ENCODE results near the gene PDXP.

PDXP gene

GRCh38 chr22:37658133-37659065 lies at the start of gene PDXP:
PDXP (plus strand) TSS chr22:37658723; CDS start chr22:37658783, 60 bp downstream.
- no peak for TF ChIP-seq CTCF (IDR thresholded peaks at IDR 0.05)
- no peak for TF ChIP-seq ZFX (IDR thresholded peaks at IDR 0.05; ENCODE audit: borderline replicate concordance)
- peak within 1 kb of the TSS; percentile 74 for H3K27ac ChIP-seq

- TF ChIP-seq ZFX (IDR thresholded peaks at IDR 0.05; ENCODE audit: borderline replicate concordance) (no peak), CTCF (IDR thresholded peaks at IDR 0.05) (no peak)
- H3K27ac ChIP-seq: peak overlapping the region; percentile 98
Measured at GRCh38 chr22:37609240-37610152, 49.0 kb upstream of the PDXP start.

- peak overlapping the region; percentile 98 for H3K27ac ChIP-seq
Measured at GRCh38 chr22:37610153-37610475, 48.4 kb upstream of the PDXP start.

GRCh38 chr22:37610480-37611129 lies 47.9 kb upstream of the PDXP start:
- H3K27ac ChIP-seq: peak overlapping the region; percentile 98
- TF ChIP-seq CTCF (IDR thresholded peaks at IDR 0.05) (no peak), ZFX (IDR thresholded peaks at IDR 0.05; ENCODE audit: borderline replicate concordance) (no peak)

- no peak overlapping the region for H3K27ac ChIP-seq
- no peak for TF ChIP-seq ZFX (IDR thresholded peaks at IDR 0.05; ENCODE audit: borderline replicate concordance)
- TF ChIP-seq CTCF (IDR thresholded peaks at IDR 0.05): no peak
Measured at GRCh38 chr22:37611207-37611606, 47.3 kb upstream of the PDXP start.

GRCh38 chr22:37616201-37617083 lies 42.1 kb upstream of the PDXP start:
- TF ChIP-seq CTCF (IDR thresholded peaks at IDR 0.05) (no peak), ZFX (IDR thresholded peaks at IDR 0.05; ENCODE audit: borderline replicate concordance) (no peak)
- H3K27ac ChIP-seq: no peak overlapping the region
